ENCODE results near the gene TOP3B.

DNA sequence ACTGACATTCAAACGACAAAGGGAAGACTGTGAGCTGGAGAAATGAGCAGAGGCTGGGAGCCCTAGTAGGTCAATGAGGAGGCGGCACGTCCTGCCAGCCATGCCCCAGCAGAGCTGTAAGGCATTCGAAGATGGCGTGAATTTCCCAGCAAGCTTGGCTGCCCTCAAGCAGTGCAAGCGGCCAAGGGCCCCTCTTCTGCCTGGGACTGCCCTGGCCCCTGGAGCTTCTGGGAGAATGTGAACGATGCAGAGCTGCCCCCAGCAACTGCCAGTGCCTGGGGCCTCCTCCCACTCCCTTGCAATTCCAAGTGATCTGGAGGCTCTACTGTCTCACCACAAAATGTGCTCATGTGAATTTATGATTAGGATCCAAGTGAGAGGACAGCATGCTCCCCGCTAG lies 34.2 kb downstream of the TOP3B start:
- no peak for TF ChIP-seq EZH2 (optimal IDR thresholded peaks at IDR 0.05; ENCODE audit: low read depth, low read length)
- TF ChIP-seq, protein P1, sequence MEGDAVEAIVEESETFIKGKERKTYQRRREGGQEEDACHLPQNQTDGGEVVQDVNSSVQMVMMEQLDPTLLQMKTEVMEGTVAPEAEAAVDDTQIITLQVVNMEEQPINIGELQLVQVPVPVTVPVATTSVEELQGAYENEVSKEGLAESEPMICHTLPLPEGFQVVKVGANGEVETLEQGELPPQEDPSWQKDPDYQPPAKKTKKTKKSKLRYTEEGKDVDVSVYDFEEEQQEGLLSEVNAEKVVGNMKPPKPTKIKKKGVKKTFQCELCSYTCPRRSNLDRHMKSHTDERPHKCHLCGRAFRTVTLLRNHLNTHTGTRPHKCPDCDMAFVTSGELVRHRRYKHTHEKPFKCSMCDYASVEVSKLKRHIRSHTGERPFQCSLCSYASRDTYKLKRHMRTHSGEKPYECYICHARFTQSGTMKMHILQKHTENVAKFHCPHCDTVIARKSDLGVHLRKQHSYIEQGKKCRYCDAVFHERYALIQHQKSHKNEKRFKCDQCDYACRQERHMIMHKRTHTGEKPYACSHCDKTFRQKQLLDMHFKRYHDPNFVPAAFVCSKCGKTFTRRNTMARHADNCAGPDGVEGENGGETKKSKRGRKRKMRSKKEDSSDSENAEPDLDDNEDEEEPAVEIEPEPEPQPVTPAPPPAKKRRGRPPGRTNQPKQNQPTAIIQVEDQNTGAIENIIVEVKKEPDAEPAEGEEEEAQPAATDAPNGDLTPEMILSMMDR (IDR thresholded peaks at IDR 0.05; ENCODE audit: low read length): no peak
